HepG2 (cell line): Measurements from ENCODE around the gene SLC10A2. TPM values are rescaled to one million over a fixed set of nuclear protein-coding genes. Genes with fewer than 3 reads are reported as not detected.

Source experiments
- ATAC-seq: fragments of 200-7000 bp; cut with Tn5 transposase; 3 replicates; pipeline ENCODE4 v1.9.1; 2020; ENCODE audit warnings: mild to moderate bottlenecking, moderate library complexity
- BruUV-seq: library from RNA; stranded (reverse); fragments of 400-500 nt; replicated peaks from 2 replicates; lab custom pipeline; 2021; lab: Mats Ljungman, UMichigan
- CTCF ChIA-PET: fragments of 300-600 bp; formaldehyde crosslinking; extraction: SDS; loops from one replicate; lab custom pipeline; 2021; ENCODE audit warnings: low total read pairs, inconsistent platforms, low intra/inter-chr PET ratio; lab: Yijun Ruan, JAX
- POLR2A ChIA-PET: fragments of 350-600 bp; sonication (Branson Sonifier 250); formaldehyde crosslinking; loops from one replicate; lab custom pipeline; 2020; ENCODE audit warnings: antibody characterized with exemption, inconsistent platforms; lab: Yijun Ruan, JAX
- DNase-seq: peaks from one replicate; pipeline ENCODE4 v3.0.0-alpha.2; 2015; ENCODE audit warnings: low spot score
- FAIRE-seq: peaks from 3 replicates; lab custom pipeline; 2011; peaks lifted over from hg19 to GRCh38; lab: Jason Lieb, UNC
- H2AFZ ChIP-seq: one replicate; pipeline ENCODE4 v1.6.1; 2011; ENCODE audit warnings: low read length, inconsistent platforms
- H3K27ac ChIP-seq: fragments of 300-600 bp; 3 replicates; pipeline ENCODE4 v1.8.0; 2011; ENCODE audit warnings: mixed run types, mild to moderate bottlenecking, mixed read lengths, low read length, inconsistent platforms; ENCODE audit not compliant: insufficient read depth; ENCODE audit errors: extremely low read length
- H3K27me3 ChIP-seq, 2 experiments: fragments of 200-600 bp in 1 of 2; 2 replicates in 1 of 2; 3 replicates in 1 of 2; pipeline versions ENCODE4 v1.6.0 to v1.8.0; 2011; ENCODE audit warnings: low read length in 2 of 2, mild to moderate bottlenecking in 2 of 2, moderate library complexity in 2 of 2, inconsistent platforms in 1 of 2; ENCODE audit not compliant: insufficient read depth in 2 of 2, control insufficient read depth in 1 of 2
- H3K36me3 ChIP-seq, 2 experiments: fragments of 200-600 bp in 1 of 2; replicated peaks in 1 of 2; 2 replicates in 1 of 2; 3 replicates in 1 of 2; pipeline versions ENCODE4 v1.5.1 to v1.8.0; 2011; ENCODE audit warnings: low read length in 2 of 2, inconsistent platforms in 1 of 2; ENCODE audit not compliant: insufficient read depth in 2 of 2, control insufficient read depth in 1 of 2
- H3K4me1 ChIP-seq: 2 replicates; pipeline ENCODE4 v1.5.1; 2012; ENCODE audit warnings: low read length, inconsistent platforms; ENCODE audit not compliant: insufficient read depth
- H3K4me2 ChIP-seq: 2 replicates; pipeline ENCODE4 v1.6.0; 2011; ENCODE audit warnings: low read depth, low read length, inconsistent platforms
- H3K4me3 ChIP-seq, 3 experiments: fragments of 200-600 bp in 1 of 3; sonication (generic), shearing (Covaris generic) in 1 of 3; replicated peaks in 1 of 3; 2 replicates each; pipeline ENCODE4 v1.5.1; 2011 to 2016; ENCODE audit warnings: low read length in 3 of 3, inconsistent platforms in 2 of 3, low read depth in 2 of 3, mild to moderate bottlenecking in 2 of 3, control low read depth in 1 of 3, mixed read lengths in 1 of 3; ENCODE audit not compliant: insufficient read depth in 1 of 3
- H3K79me2 ChIP-seq: one replicate; pipeline ENCODE4 v1.6.1; 2011; ENCODE audit warnings: low read length, inconsistent platforms; ENCODE audit not compliant: insufficient read depth
- H3K9ac ChIP-seq: 2 replicates; pipeline ENCODE4 v1.6.0; 2011; ENCODE audit warnings: mild to moderate bottlenecking, low read depth, low read length, inconsistent platforms; ENCODE audit not compliant: insufficient read depth
- H3K9me3 ChIP-seq: 2 replicates; pipeline ENCODE4 v1.5.1; 2012; ENCODE audit warnings: mild to moderate bottlenecking, low read length
- H4K20me1 ChIP-seq: 2 replicates; pipeline ENCODE4 v1.6.0; 2011; ENCODE audit warnings: inconsistent platforms, mild to moderate bottlenecking, low read length, moderate library complexity; ENCODE audit not compliant: insufficient read depth
- CAMTA2 ChIP-seq: sonication (generic); formaldehyde crosslinking; IDR thresholded peaks from 2 replicates; pipeline ENCODE4 v1.4.0; 2020; ENCODE audit warnings: mild to moderate bottlenecking, missing genetic modification reagents, borderline replicate concordance
- CENPBD1 ChIP-seq: sonication (generic); formaldehyde crosslinking; IDR thresholded peaks from 2 replicates; pipeline ENCODE4 v1.8.0; 2022; ENCODE audit warnings: missing genetic modification reagents, low read depth, mild to moderate bottlenecking, borderline replicate concordance
- NFE2L2 ChIP-seq: fragments of 150-350 bp; IDR thresholded peaks from 2 replicates; pipeline ENCODE4 v1.6.1; 2014; ENCODE audit warnings: low read length
- PAX8 ChIP-seq: sonication (generic); formaldehyde crosslinking; IDR thresholded peaks from 2 replicates; pipeline ENCODE4 v1.8.0; 2022; ENCODE audit warnings: mild to moderate bottlenecking, missing genetic modification reagents, borderline replicate concordance
- PCBP2 ChIP-seq: fragments of 200-400 bp; formaldehyde crosslinking; optimal IDR thresholded peaks from 2 replicates; pipeline ENCODE3; 2018; ENCODE audit warnings: low read length, low read depth; ENCODE audit not compliant: poor library complexity, severe bottlenecking
- PHF21A ChIP-seq: sonication (generic); formaldehyde crosslinking; IDR thresholded peaks from 2 replicates; pipeline ENCODE4 v1.5.0; 2020; ENCODE audit warnings: mild to moderate bottlenecking, missing genetic modification reagents
- POLR2A ChIP-seq, 2 experiments: IDR thresholded peaks; 2 replicates each; pipeline ENCODE4 v1.6.1; 2011; ENCODE audit warnings: low read depth in 2 of 2, low read length in 2 of 2, mild to moderate bottlenecking in 1 of 2, moderate library complexity in 1 of 2; ENCODE audit not compliant: insufficient read depth in 1 of 2
- RAD21 ChIP-seq: fragments of 450-650 bp; formaldehyde crosslinking; IDR thresholded peaks from 2 replicates; pipeline ENCODE4 v1.5.0; 2020; ENCODE audit warnings: mild to moderate bottlenecking
- SETDB1 ChIP-seq: sonication (generic); formaldehyde crosslinking; IDR thresholded peaks from 2 replicates; pipeline ENCODE4 v1.5.1; 2020; ENCODE audit warnings: missing genetic modification reagents, mild to moderate bottlenecking, borderline replicate concordance
- XRCC5 ChIP-seq: fragments of 200-400 bp; formaldehyde crosslinking; optimal IDR thresholded peaks from 2 replicates; pipeline ENCODE3; 2017; ENCODE audit warnings: mild to moderate bottlenecking, low read length
- ZFP37 ChIP-seq: sonication (generic); formaldehyde crosslinking; IDR thresholded peaks from 2 replicates; pipeline ENCODE4 v1.4.0; 2020; ENCODE audit warnings: missing genetic modification reagents, borderline replicate concordance
- ZNF772 ChIP-seq: sonication (generic); formaldehyde crosslinking; IDR thresholded peaks from 2 replicates; pipeline ENCODE4 v1.5.0; 2020; ENCODE audit warnings: mild to moderate bottlenecking, missing genetic modification reagents
- ZNF776 ChIP-seq: sonication (generic); formaldehyde crosslinking; IDR thresholded peaks from 2 replicates; pipeline ENCODE4 v1.4.0; 2020; ENCODE audit warnings: mild to moderate bottlenecking, missing genetic modification reagents
- WGBS: methylation state at CpG from one replicate; pipeline ENCODE4 v1.1.6; 2017; ENCODE audit warnings: low lambda C conversion rate; 5-methylcytosine and 5-hydroxymethylcytosine counted together
- in situ Hi-C: cut with HindIII; loops from 2 replicates; pipeline ENCODE4 v1.10.0; 2017; ENCODE audit warnings: low pct_unique_long_range_greater_than_20kb; ENCODE audit not compliant: extremely low pct_ligation_motif_present
- intact Hi-C: fragments of 100-400 bp; cut with micrococcal nuclease; formaldehyde crosslinking; loops from one replicate; pipeline ENCODE4 v1.10.0; 2022; ENCODE audit not compliant: unreplicated experiment
- polyA plus RNA-seq, 8 experiments: library from polyadenylated mRNA; depleted of rRNA in 3 of 8; stranded (reverse) in 7 of 8; unstranded in 1 of 8; fragments of >200 nt; fragmentation: Illumina TruSeq in 4 of 8; extraction: Trizol in 4 of 8; gene quantifications; 2 replicates each; pipeline versions ENCODE4 v1.2.1 to v1.2.3, GENCODE V29; 2011 to 2016; ENCODE audit warnings: low read depth in 4 of 8, missing spikeins in 1 of 8, mixed read lengths in 1 of 8; ENCODE audit not compliant: insufficient read depth in 1 of 8
- total RNA-seq, 5 experiments: library from RNA; depleted of rRNA; stranded (reverse); fragments of >200 nt; fragmentation: Illumina TruSeq; extraction: Trizol; gene quantifications; 2 replicates each; pipeline ENCODE4 v1.2.3, GENCODE V29; 2016; ENCODE audit warnings: low read depth in 1 of 5
- TF ChIP-seq, protein P1 (sequence below): sonication (generic); formaldehyde crosslinking; IDR thresholded peaks from 2 replicates; pipeline ENCODE4 v1.5.0; 2020; ENCODE audit warnings: mild to moderate bottlenecking, missing genetic modification reagents, borderline replicate concordance
- TF ChIP-seq, protein P2 (sequence below): sonication (generic); formaldehyde crosslinking; IDR thresholded peaks from 2 replicates; pipeline ENCODE4 v1.4.0; 2020; ENCODE audit warnings: missing genetic modification reagents

SLC10A2 gene
- total and polyA plus RNA-seq, 2 of the 13 experiments (the other 11 are each of a cell fraction or from before 2014, with no cell fraction given) = not detected

GRCh38 chr13:103062079-103062478 is 4.1 kb downstream of the SLC10A2 start:
- Histone ChIP-seq H3K79me2 (no peaks in the 10 kb centered on the region), H3K4me2 (no peak overlapping the region), H2AFZ (no peak overlapping the region), H3K27me3 (no peaks in the 10 kb centered on the region), H4K20me1 (no peaks in the 10 kb centered on the region), H3K27ac (no peak overlapping the region), H3K36me3 (no peaks in the 10 kb centered on the region), H3K4me3 (no peak overlapping the region), H3K9ac (no peak overlapping the region), H3K9me3 (peaks cover 2% of the 10 kb centered on the region; the same call in 1 of the 2 replicates), H3K4me1 (no peaks in the 10 kb centered on the region)
- TF ChIP-seq, protein P1, sequence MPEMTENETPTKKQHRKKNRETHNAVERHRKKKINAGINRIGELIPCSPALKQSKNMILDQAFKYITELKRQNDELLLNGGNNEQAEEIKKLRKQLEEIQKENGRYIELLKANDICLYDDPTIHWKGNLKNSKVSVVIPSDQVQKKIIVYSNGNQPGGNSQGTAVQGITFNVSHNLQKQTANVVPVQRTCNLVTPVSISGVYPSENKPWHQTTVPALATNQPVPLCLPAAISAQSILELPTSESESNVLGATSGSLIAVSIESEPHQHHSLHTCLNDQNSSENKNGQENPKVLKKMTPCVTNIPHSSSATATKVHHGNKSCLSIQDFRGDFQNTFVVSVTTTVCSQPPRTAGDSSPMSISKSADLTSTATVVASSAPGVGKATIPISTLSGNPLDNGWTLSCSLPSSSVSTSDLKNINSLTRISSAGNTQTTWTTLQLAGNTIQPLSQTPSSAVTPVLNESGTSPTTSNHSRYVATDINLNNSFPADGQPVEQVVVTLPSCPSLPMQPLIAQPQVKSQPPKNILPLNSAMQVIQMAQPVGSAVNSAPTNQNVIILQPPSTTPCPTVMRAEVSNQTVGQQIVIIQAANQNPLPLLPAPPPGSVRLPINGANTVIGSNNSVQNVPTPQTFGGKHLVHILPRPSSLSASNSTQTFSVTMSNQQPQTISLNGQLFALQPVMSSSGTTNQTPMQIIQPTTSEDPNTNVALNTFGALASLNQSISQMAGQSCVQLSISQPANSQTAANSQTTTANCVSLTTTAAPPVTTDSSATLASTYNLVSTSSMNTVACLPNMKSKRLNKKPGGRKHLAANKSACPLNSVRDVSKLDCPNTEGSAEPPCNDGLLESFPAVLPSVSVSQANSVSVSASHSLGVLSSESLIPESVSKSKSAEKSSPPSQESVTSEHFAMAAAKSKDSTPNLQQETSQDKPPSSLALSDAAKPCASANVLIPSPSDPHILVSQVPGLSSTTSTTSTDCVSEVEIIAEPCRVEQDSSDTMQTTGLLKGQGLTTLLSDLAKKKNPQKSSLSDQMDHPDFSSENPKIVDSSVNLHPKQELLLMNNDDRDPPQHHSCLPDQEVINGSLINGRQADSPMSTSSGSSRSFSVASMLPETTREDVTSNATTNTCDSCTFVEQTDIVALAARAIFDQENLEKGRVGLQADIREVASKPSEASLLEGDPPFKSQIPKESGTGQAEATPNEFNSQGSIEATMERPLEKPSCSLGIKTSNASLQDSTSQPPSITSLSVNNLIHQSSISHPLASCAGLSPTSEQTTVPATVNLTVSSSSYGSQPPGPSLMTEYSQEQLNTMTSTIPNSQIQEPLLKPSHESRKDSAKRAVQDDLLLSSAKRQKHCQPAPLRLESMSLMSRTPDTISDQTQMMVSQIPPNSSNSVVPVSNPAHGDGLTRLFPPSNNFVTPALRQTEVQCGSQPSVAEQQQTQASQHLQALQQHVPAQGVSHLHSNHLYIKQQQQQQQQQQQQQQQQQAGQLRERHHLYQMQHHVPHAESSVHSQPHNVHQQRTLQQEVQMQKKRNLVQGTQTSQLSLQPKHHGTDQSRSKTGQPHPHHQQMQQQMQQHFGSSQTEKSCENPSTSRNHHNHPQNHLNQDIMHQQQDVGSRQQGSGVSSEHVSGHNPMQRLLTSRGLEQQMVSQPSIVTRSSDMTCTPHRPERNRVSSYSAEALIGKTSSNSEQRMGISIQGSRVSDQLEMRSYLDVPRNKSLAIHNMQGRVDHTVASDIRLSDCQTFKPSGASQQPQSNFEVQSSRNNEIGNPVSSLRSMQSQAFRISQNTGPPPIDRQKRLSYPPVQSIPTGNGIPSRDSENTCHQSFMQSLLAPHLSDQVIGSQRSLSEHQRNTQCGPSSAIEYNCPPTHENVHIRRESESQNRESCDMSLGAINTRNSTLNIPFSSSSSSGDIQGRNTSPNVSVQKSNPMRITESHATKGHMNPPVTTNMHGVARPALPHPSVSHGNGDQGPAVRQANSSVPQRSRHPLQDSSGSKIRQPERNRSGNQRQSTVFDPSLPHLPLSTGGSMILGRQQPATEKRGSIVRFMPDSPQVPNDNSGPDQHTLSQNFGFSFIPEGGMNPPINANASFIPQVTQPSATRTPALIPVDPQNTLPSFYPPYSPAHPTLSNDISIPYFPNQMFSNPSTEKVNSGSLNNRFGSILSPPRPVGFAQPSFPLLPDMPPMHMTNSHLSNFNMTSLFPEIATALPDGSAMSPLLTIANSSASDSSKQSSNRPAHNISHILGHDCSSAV (CRISPR knock-in tag) = no peak
- no peak for TF ChIP-seq PAX8 (CRISPR knock-in tag)
- TF ChIP-seq CAMTA2 = no peak
- TF ChIP-seq ZNF772 (CRISPR knock-in tag) = no peak
- TF ChIP-seq PCBP2 = no peak
- TF ChIP-seq RAD21 (CRISPR knock-in tag) = no peak
- TF ChIP-seq ZFP37 (CRISPR knock-in tag) = no peak
- TF ChIP-seq, protein P2, sequence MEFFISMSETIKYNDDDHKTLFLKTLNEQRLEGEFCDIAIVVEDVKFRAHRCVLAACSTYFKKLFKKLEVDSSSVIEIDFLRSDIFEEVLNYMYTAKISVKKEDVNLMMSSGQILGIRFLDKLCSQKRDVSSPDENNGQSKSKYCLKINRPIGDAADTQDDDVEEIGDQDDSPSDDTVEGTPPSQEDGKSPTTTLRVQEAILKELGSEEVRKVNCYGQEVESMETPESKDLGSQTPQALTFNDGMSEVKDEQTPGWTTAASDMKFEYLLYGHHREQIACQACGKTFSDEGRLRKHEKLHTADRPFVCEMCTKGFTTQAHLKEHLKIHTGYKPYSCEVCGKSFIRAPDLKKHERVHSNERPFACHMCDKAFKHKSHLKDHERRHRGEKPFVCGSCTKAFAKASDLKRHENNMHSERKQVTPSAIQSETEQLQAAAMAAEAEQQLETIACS (CRISPR knock-in tag) = no peak
- TF ChIP-seq PHF21A (CRISPR knock-in tag) = no peak
- no peak for TF ChIP-seq ZNF776 (CRISPR knock-in tag)
- TF ChIP-seq SETDB1 (CRISPR knock-in tag) = no peak
- TF ChIP-seq XRCC5 = no peak
- TF ChIP-seq CENPBD1 (CRISPR knock-in tag) = no peak
- TF ChIP-seq NFE2L2 = no peak
- TF ChIP-seq POLR2A (IDR thresholded peaks at IDR 0.05; ENCODE audit: insufficient read depth in 1 of 2, low read depth in 2 of 2, low read length in 2 of 2) = no peak
- DNase-seq = no peak
- CTCF ChIA-PET = no interaction called here
- WGBS = 2% methylated on average over 2 of the region's 2 CpGs
- intact Hi-C loops = no loop called here
- BruUV-seq = no TSS peak
- POLR2A ChIA-PET = no interaction called here
- FAIRE-seq = no peak
- in situ Hi-C loops = no loop called here
- ATAC-seq = no peak
